Measurements from ENCODE around the gene SIRT7. TPM values are rescaled to one million over a fixed set of nuclear protein-coding genes. Genes with fewer than 3 reads are reported as not detected.

The SIRT7 gene
- total RNA-seq, 1 donor from 2014 or later: 30.2 TPM

GRCh38 chr17:81911969-81912368 is 6.0 kb downstream of the SIRT7 start:
- FAIRE-seq: no peak
- H4K20me1 ChIP-seq (ENCODE audit: insufficient read depth, low read length): peaks cover 65% of the 10 kb centered on the region
- H3K79me2 ChIP-seq (ENCODE audit: insufficient read depth, low read length): peaks cover 24% of the 10 kb centered on the region

GRCh38 chr17:81911277-81911961 is 6.6 kb downstream of the SIRT7 start, which contains the start of gene PCYT2:
Gene PCYT2 (minus strand): TSS chr17:81911399. CDS start chr17:81911355, 44 bp downstream.
- Histone ChIP-seq H3K36me3 (ENCODE audit: insufficient read depth, low read length) (peaks cover 6% of the 10 kb centered on the region), H3K4me3 (ENCODE audit: insufficient read depth, low read depth, low read length) (peak within 1 kb of the TSS; percentile 61), H4K20me1 (ENCODE audit: insufficient read depth, low read length) (peaks cover 61% of the 10 kb centered on the region), H2AFZ (ENCODE audit: low read depth, low read length) (peak within 1 kb of the TSS; percentile 62), H3K4me1 (ENCODE audit: insufficient read depth, low read length) (peaks cover 10% of the 10 kb centered on the region), H3K79me2 (ENCODE audit: insufficient read depth, low read length) (peaks cover 20% of the 10 kb centered on the region), H3K9me3 (ENCODE audit: insufficient read depth, low read depth, low read length) (no peaks in the 10 kb centered on the region), H3K27ac (ENCODE audit: low read depth, low read length) (no peak within 1 kb of the TSS), H3K4me2 (ENCODE audit: low read length) (peak within 1 kb of the TSS; percentile 88), H3K9ac (ENCODE audit: low read length) (peak within 1 kb of the TSS; percentile 72), H3K27me3 (ENCODE audit: insufficient read depth, low read length) (no peaks in the 10 kb centered on the region)
- Mint-ChIP-seq H3K27me3 (ENCODE audit: low read depth, unreplicated experiment) (no peaks in the 10 kb centered on the region), H3K27ac (ENCODE audit: unreplicated experiment) (peak within 1 kb of the TSS; percentile 53), H3K9me3 (ENCODE audit: unreplicated experiment) (peaks cover 1% of the 10 kb centered on the region), H3K36me3 (ENCODE audit: low read depth, unreplicated experiment) (peaks cover 12% of the 10 kb centered on the region), H3K4me3 (ENCODE audit: unreplicated experiment) (peak within 1 kb of the TSS; percentile 90), H3K4me1 (ENCODE audit: low read depth, unreplicated experiment) (peaks cover 2% of the 10 kb centered on the region)
- DNase-seq (ENCODE audit: low read depth): peak; percentile 51
- FAIRE-seq: no peak
- TF ChIP-seq CTCF (IDR thresholded peaks at IDR 0.05; ENCODE audit: insufficient read depth, low read depth, low read length) (no peak), EZH2 (IDR thresholded peaks at IDR 0.05; ENCODE audit: insufficient read depth, low read length) (no peak)

More at GRCh38 chr17:81911969-81912368, 6.0 kb downstream of the SIRT7 start:
- peaks cover 6% of the 10 kb centered on the region for H3K36me3 ChIP-seq (ENCODE audit: insufficient read depth, low read length)
- no peaks in the 10 kb centered on the region for H3K9me3 ChIP-seq (ENCODE audit: insufficient read depth, low read depth, low read length)
- H3K4me3 Mint-ChIP-seq (ENCODE audit: unreplicated experiment): peak overlapping the region; percentile 74
- no peaks in the 10 kb centered on the region for H3K27me3 ChIP-seq (ENCODE audit: insufficient read depth, low read length)
- no peak overlapping the region for H2AFZ ChIP-seq (ENCODE audit: low read depth, low read length)
- peaks cover 12% of the 10 kb centered on the region for H3K36me3 Mint-ChIP-seq (ENCODE audit: low read depth, unreplicated experiment)
- H3K4me3 ChIP-seq (ENCODE audit: insufficient read depth, low read depth, low read length): no peak overlapping the region
- H3K27ac ChIP-seq (ENCODE audit: low read depth, low read length): no peak overlapping the region
- peaks cover 15% of the 10 kb centered on the region for H3K4me1 ChIP-seq (ENCODE audit: insufficient read depth, low read length)
- H3K27ac Mint-ChIP-seq (ENCODE audit: unreplicated experiment): no peak overlapping the region
- peaks cover 1% of the 10 kb centered on the region for H3K9me3 Mint-ChIP-seq (ENCODE audit: unreplicated experiment)
- H3K27me3 Mint-ChIP-seq (ENCODE audit: low read depth, unreplicated experiment): no peaks in the 10 kb centered on the region
- TF ChIP-seq EZH2 (IDR thresholded peaks at IDR 0.05; ENCODE audit: insufficient read depth, low read length): no peak
- TF ChIP-seq CTCF (IDR thresholded peaks at IDR 0.05; ENCODE audit: insufficient read depth, low read depth, low read length): no peak
- no peak overlapping the region for H3K9ac ChIP-seq (ENCODE audit: low read length)
- H3K4me1 Mint-ChIP-seq (ENCODE audit: low read depth, unreplicated experiment): peaks cover 6% of the 10 kb centered on the region
- no peak for DNase-seq (ENCODE audit: low read depth)
- H3K4me2 ChIP-seq (ENCODE audit: low read length): peak overlapping the region; percentile 58

GRCh38 chr17:81910840-81911276 is 7.1 kb downstream of the SIRT7 start:
- H2AFZ ChIP-seq (ENCODE audit: low read depth, low read length): peak overlapping the region; percentile 62
- H3K27me3 ChIP-seq (ENCODE audit: insufficient read depth, low read length): no peaks in the 10 kb centered on the region
- H3K4me2 ChIP-seq (ENCODE audit: low read length): peak overlapping the region; percentile 88
- FAIRE-seq (no peak), DNase-seq (ENCODE audit: low read depth) (no peak)
- Mint-ChIP-seq H3K9me3 (ENCODE audit: unreplicated experiment) (peaks cover 1% of the 10 kb centered on the region), H3K27ac (ENCODE audit: unreplicated experiment) (no peak overlapping the region), H3K27me3 (ENCODE audit: low read depth, unreplicated experiment) (no peaks in the 10 kb centered on the region), H3K4me1 (ENCODE audit: low read depth, unreplicated experiment) (peaks cover 2% of the 10 kb centered on the region), H3K36me3 (ENCODE audit: low read depth, unreplicated experiment) (peaks cover 12% of the 10 kb centered on the region), H3K4me3 (ENCODE audit: unreplicated experiment) (peak overlapping the region; percentile 90)
- H4K20me1 ChIP-seq (ENCODE audit: insufficient read depth, low read length): peaks cover 58% of the 10 kb centered on the region
- H3K79me2 ChIP-seq (ENCODE audit: insufficient read depth, low read length): peaks cover 15% of the 10 kb centered on the region
- TF ChIP-seq EZH2 (IDR thresholded peaks at IDR 0.05; ENCODE audit: insufficient read depth, low read length) (no peak), CTCF (IDR thresholded peaks at IDR 0.05; ENCODE audit: insufficient read depth, low read depth, low read length) (no peak)
- H3K4me1 ChIP-seq (ENCODE audit: insufficient read depth, low read length): peaks cover 10% of the 10 kb centered on the region
- H3K9ac ChIP-seq (ENCODE audit: low read length): peak overlapping the region; percentile 72
- peaks cover 6% of the 10 kb centered on the region for H3K36me3 ChIP-seq (ENCODE audit: insufficient read depth, low read length)
- peak overlapping the region; percentile 61 for H3K4me3 ChIP-seq (ENCODE audit: insufficient read depth, low read depth, low read length)
- H3K9me3 ChIP-seq (ENCODE audit: insufficient read depth, low read depth, low read length): no peaks in the 10 kb centered on the region
- H3K27ac ChIP-seq (ENCODE audit: low read depth, low read length): no peak overlapping the region
